ENCODE measurements around the gene CCDC188. TPM values are rescaled to one million over a fixed set of nuclear protein-coding genes. Genes with fewer than 3 reads are reported as not detected.

CCDC188 gene
- total RNA-seq, 1 experiment from 2014 or later, result not detected

DNA sequence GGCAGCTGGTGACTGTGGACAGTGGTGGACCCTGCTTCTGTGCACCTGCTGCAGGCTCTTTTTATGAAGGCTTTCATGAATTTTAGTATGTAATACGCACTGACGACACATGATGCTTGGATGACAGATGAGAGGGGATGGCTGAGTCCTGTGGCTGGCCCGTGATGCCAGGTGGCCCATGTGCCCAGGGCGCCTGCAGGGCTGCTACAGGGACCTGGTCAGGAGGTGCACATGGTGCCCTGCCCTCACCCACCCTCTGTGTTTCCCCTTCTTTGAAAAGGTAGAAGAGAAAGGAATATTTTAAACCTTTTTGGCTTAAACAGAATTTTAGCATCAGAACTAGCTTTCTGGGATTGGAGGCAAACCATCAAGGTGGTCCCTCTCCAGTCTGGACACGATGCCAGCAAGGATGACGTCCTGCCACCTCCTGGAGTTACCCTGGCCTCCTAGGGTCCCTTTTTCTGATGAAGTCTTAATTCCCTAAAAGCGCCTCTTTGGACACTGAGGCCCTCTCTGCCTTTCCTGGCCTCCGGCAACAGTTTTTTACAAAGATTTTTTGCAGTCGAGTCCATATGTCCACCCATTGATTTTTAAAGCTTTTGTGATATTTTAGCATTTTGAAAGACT lies 40.4 kb downstream of the CCDC188 start:
- Histone ChIP-seq H3K4me3 (ENCODE audit: insufficient read depth, low read depth, low read length) (no peak overlapping the region), H3K27me3 (ENCODE audit: control insufficient read depth, insufficient read depth, low read length) (no peaks in the 10 kb centered on the region), H3K36me3 (replicated peaks; ENCODE audit: control insufficient read depth, insufficient read depth, low read length) (peaks cover 53% of the 10 kb centered on the region)
- DNase-seq, result no peak

GRCh38 chr22:20109411-20110358 lies 41.2 kb downstream of the CCDC188 start:
- peak; percentile 56 for DNase-seq
- H3K36me3 ChIP-seq (replicated peaks; ENCODE audit: control insufficient read depth, insufficient read depth, low read length), result peaks cover 53% of the 10 kb centered on the region

DNA sequence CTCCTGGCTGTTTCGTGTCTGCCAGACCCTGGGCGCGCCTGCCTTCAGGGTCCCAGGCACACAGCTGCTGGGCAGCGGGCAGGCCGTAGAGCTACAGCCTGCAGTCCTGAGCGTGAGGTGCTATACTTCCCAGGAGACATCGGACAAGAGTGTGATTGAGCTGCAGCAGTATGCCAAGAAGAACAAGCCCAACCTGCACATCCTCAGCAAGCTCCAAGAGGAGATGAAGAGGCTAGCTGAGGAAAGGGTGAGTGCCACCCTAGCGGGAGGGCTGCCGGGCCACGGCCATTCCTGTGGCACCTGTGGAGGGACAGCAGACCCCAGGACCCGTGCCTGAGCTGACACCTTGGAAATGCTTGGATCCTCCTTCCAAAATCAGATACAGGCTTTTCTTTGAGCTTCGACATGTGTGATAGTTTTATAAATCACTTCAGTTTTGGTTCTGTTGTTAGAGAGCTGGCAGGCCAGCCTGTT lies 42.1 kb downstream of the CCDC188 start:
- Histone ChIP-seq H3K36me3 (replicated peaks; ENCODE audit: control insufficient read depth, insufficient read depth, low read length) (peaks cover 50% of the 10 kb centered on the region), H3K27me3 (ENCODE audit: control insufficient read depth, insufficient read depth, low read length) (no peaks in the 10 kb centered on the region), H3K4me3 (ENCODE audit: insufficient read depth, low read depth, low read length) (no peak overlapping the region)
- DNase-seq, result no peak

More at GRCh38 chr22:20109411-20110358, 41.2 kb downstream of the CCDC188 start:
- no peaks in the 10 kb centered on the region for H3K27me3 ChIP-seq (ENCODE audit: control insufficient read depth, insufficient read depth, low read length)
- no peak overlapping the region for H3K4me3 ChIP-seq (ENCODE audit: insufficient read depth, low read depth, low read length)

- Histone ChIP-seq H3K27me3 (ENCODE audit: control insufficient read depth, insufficient read depth, low read length) (no peaks in the 10 kb centered on the region), H3K36me3 (replicated peaks; ENCODE audit: control insufficient read depth, insufficient read depth, low read length) (peaks cover 52% of the 10 kb centered on the region), H3K4me3 (ENCODE audit: insufficient read depth, low read depth, low read length) (no peak overlapping the region)
- DNase-seq, result no peak
Observed at GRCh38 chr22:20107951-20108756, 42.7 kb downstream of the CCDC188 start.

GRCh38 chr22:20107471-20107901 lies 43.4 kb downstream of the CCDC188 start:
- Histone ChIP-seq H3K4me3 (ENCODE audit: insufficient read depth, low read depth, low read length) (no peak overlapping the region), H3K27me3 (ENCODE audit: control insufficient read depth, insufficient read depth, low read length) (no peaks in the 10 kb centered on the region), H3K36me3 (replicated peaks; ENCODE audit: control insufficient read depth, insufficient read depth, low read length) (peaks cover 52% of the 10 kb centered on the region)
- no peak for DNase-seq

GRCh38 chr22:20106849-20107237 lies 44.0 kb downstream of the CCDC188 start:
- Histone ChIP-seq H3K36me3 (replicated peaks; ENCODE audit: control insufficient read depth, insufficient read depth, low read length) (peaks cover 56% of the 10 kb centered on the region), H3K27me3 (ENCODE audit: control insufficient read depth, insufficient read depth, low read length) (no peaks in the 10 kb centered on the region), H3K4me3 (ENCODE audit: insufficient read depth, low read depth, low read length) (no peak overlapping the region)
- no peak for DNase-seq

GRCh38 chr22:20106205-20106848 lies 44.5 kb downstream of the CCDC188 start:
- Histone ChIP-seq H3K36me3 (replicated peaks; ENCODE audit: control insufficient read depth, insufficient read depth, low read length) (peaks cover 55% of the 10 kb centered on the region), H3K4me3 (ENCODE audit: insufficient read depth, low read depth, low read length) (no peak overlapping the region), H3K27me3 (ENCODE audit: control insufficient read depth, insufficient read depth, low read length) (no peaks in the 10 kb centered on the region)
- no peak for DNase-seq

DNA sequence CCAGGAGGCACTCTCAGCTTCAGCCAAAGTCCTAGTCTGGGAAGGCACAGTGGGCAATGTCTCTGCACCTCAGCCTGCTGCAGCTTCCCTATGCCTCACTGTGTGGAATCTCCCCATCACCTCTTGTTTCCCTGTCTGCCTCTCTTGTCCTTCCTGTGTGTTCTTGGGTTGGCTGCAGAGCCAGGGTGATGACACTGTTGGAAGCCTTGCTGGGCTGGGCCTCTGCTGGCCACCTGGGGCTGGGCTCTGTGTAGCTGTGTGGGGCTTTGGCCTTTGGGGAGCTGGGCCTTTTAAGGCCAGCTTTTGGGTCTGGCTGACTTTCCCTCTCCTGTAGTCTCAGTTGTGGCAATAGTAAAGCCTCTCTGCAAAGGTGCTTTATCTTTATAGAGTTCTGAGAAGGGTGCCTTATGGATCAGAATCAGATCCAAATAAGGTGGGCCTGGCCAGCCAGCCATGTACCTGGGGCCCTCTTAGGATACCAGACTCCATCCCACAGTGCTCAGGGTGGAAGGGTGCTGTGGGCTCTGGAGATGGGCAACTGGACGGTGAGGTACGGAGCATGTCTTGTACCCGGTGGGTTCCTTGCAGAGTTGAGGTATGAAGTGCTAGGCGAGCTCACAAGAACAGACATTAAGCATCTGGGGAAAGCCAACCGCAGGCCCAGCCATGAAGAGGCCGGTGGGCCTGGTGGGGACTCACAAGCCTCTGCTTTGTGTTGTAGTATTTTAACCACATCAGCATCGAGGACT lies 45.2 kb downstream of the CCDC188 start:
- peaks cover 55% of the 10 kb centered on the region for H3K36me3 ChIP-seq (replicated peaks; ENCODE audit: control insufficient read depth, insufficient read depth, low read length)
- no peak overlapping the region for H3K4me3 ChIP-seq (ENCODE audit: insufficient read depth, low read depth, low read length)
- no peak for DNase-seq
- no peaks in the 10 kb centered on the region for H3K27me3 ChIP-seq (ENCODE audit: control insufficient read depth, insufficient read depth, low read length)

DNA sequence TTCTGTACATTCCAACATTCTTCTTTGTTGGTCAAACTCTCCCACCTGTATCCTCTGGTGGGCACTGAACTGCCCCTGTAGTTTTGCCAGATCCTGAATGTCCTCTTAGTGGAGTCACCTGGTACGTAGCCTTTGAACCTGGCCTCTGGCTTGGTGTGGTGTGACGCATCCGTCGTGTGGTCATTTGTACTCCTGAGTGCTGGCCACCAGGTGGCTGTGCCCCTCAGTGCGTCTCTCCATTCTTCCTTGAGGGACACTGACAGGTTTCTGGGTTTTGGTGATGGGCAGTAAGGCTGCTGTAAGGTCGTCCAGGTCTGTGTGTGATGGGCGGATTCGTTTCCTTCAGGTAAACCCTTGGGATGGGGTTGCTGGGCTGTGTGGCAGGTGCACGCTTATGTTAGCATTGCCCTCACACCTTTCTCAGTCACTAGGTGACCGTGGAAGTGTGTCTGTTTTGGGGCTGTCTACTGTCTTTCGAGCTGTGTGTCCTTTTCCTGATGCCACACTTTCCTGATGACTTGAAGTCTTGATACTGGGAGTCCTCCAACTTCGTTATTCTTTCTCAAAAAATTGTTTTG lies 48.6 kb downstream of the CCDC188 start:
- DNase-seq, result peak; percentile 74
- Histone ChIP-seq H3K4me3 (ENCODE audit: insufficient read depth, low read depth, low read length) (no peak overlapping the region), H3K27me3 (ENCODE audit: control insufficient read depth, insufficient read depth, low read length) (no peaks in the 10 kb centered on the region), H3K36me3 (replicated peaks; ENCODE audit: control insufficient read depth, insufficient read depth, low read length) (peaks cover 52% of the 10 kb centered on the region)

- peaks cover 46% of the 10 kb centered on the region for H3K36me3 ChIP-seq (replicated peaks; ENCODE audit: control insufficient read depth, insufficient read depth, low read length)
- no peaks in the 10 kb centered on the region for H3K27me3 ChIP-seq (ENCODE audit: control insufficient read depth, insufficient read depth, low read length)
- DNase-seq, result no peak
- no peak overlapping the region for H3K4me3 ChIP-seq (ENCODE audit: insufficient read depth, low read depth, low read length)
Observed at GRCh38 chr22:20101638-20102037, 49.2 kb downstream of the CCDC188 start.

DNA sequence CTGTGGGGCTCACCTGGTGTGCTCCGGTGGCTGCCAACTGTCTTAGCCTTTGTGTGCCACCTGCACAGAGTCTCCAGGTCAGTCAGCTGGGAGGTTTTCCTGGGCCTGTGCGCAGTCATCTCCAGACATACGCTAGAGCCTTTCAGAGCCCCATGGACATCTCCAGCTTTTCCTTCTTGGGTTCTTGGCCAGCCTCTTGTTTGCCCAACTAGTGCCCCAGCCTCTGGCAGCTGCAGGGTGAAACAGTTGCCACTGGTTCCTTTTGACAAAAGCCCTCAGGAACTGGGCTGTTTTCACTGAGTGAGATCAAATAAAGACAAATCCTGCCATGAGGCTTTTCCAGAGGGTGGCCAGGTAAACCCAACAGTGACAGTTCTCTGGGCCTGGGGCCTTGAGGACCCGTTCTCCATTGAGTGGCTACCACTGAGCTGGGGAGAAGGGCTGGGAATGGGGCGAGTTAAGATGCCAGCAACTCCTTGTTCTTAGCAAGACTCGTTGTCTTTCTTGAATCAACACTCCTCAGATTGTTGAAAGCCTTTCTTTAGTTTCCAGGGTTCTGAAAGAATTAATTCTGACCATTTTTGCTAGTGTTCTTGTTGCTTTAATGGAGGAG lies 51.6 kb downstream of the CCDC188 start:
- H3K27me3 ChIP-seq (ENCODE audit: control insufficient read depth, insufficient read depth, low read length), result no peaks in the 10 kb centered on the region
- peaks cover 43% of the 10 kb centered on the region for H3K36me3 ChIP-seq (replicated peaks; ENCODE audit: control insufficient read depth, insufficient read depth, low read length)
- no peak overlapping the region for H3K4me3 ChIP-seq (ENCODE audit: insufficient read depth, low read depth, low read length)
- no peak for DNase-seq
